Activated CD4-positive, alpha-beta T cell treated with anti-CD3 and anti-CD28 coated beads for 24 hours (primary cell): ENCODE measurements around the gene MYO7A.
A peak's percentile ranks its signal among the peaks of the same experiment; 100 is the strongest.

Source experiments
- DNase-seq, 2 donors: peaks; one replicate each; pipeline ENCODE4 v3.0.0-alpha.2; 2020; ENCODE audit warnings: low read depth in 2 of 2

The MYO7A gene

DNA sequence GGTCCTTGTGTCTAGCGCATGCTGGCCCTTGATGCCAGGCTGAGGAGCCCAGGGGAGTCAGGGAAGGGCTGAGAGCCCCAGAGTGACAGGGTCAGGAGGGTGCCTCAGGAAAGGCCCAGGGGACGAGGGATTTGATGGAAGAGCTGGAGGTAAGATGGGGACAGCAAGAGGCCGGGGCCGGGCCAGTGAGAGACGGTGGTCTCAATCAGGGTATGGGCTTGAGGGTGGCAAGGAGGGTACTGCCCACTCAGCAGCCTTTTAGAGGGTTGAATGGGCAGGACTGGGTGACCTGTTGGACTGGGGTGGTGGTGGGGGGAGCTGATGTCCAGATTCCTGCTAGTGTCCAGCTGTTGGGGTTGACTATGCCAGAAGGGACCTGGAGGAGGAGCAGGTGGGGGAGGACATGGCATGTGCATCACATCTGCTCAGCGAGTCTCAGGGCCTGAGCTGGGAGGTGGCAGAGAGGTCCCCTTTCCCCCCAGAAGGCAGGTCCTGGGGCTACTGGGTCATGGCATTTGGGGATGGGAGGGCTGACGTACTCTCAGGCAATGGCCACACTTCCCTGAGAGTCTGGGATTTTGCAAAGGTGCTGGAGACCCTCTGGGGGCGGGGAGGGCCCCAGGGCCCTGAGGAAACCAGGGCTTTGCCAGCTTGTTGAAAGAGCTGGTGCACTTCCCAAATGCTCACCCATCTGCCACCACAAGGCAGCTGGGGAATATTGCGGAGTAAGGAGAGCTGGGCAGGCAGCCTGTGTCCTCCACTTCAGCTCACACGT is 18.4 kb downstream of the MYO7A start:
- DNase-seq, result no peak

DNA sequence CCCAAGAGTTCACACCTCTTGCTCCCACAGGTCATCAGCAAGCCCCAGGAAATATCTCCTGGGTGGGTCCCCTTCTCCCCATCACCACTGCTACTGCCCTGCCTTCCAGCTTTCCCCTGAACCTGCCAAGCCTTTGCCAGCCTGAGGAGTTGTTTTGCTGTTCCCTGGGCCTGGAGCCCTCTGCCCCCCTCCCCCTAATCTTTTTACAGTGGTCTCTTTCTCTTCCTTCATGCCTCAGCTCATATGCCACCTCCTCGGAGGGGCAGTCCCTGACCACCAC is 18.9 kb downstream of the MYO7A start:
- DNase-seq, result no peak

DNA sequence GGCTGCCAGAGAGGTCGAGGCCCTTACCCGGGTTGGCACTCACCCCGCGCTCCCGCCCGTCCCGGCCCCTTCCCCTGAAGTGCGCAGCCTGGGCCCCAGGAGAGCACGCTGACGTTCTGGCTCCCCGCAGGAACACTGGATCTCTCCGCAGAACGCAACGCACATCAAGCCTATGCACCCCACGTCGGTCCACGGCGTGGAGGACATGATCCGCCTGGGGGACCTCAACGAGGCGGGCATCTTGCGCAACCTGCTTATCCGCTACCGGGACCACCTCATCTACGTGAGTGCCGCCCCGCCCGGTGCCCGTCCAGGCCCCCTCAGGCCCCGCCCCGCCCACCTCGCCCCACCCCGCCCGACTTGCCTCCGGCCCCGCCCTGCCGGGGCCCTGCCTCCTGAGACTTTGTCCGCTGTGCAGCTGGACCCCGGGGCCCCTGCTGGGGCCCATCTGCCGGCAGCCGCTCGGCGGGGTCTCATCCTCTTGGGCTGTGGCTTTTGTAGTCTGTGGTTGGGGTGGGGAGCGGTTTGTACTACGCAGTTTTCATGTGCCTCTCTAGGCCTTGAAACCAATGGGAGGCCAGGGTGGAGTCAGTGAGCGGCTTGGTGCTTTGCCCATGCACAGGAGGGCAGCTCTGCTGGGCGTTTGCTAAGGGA is 19.7 kb downstream of the MYO7A start:
- no peak for DNase-seq

DNA sequence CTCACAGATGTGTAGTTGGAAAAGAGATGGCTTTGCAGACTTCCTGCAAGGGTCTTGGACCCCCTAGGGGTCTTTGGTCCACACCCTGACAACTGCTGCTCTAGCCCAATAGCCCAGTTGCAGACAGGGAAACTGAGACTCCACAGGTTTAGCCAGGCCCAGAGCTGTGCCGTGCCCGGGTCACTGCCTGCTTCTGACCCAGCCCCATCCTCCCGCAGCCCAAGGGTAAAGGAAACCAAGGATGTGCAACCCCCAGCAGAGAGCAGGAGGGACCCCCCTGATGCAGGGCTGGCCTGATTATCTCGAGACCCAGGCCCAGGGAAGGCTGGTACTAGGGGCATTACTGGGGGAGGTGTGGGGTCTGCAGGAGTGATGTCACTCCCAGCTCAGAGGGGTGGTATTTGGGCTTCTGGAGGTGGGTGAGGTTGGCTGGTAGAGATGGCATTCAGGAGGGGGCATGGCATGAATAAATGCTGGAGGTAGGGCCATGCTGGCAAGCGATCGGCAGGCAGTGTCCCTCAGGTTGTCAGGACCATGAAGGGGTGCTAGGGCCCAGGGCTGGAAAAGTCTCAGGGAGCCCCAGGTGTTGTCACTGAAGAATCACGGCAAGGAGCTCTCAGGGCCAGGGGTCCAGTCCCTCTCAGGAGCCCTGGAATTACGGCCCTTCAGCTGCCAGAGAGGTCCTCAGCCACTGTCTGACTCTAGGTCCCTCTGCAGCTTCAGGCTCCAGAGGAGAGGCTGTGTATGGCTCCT is 21.1 kb downstream of the MYO7A start:
- no peak for DNase-seq

DNA sequence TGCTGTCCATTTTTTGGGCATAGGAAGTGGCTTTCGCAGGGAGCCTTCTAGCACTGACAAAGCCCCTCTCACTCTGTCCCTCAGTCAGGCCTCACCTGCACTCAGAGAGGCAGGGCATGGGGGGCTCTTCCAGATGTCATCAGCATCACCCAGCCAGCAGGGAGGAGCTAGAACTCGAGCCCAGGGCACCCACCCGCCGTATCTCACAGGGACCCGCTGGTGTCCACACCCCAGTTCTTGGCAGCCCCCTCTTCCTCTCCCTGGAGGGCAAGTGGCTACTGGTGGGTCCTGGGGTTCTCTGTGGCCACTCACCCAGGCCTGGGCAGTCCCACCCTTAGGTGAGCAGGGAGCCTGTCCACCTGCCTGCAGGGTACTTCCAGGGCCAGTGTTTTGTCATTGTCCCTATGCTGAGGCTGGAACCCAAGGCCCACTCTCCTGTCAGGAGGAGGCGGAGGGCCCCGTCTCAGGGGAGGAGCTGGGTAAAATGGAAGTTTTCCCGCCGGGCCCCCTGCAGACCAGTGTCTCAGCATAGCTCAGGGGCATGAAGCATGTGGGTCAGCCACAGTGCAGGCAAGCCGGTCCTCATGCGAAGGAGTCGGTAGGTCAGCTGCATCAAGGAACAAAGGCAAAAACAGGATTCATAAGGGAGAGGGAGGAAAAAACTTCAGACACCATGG is 21.8 kb downstream of the MYO7A start:
- no peak for DNase-seq

DNA sequence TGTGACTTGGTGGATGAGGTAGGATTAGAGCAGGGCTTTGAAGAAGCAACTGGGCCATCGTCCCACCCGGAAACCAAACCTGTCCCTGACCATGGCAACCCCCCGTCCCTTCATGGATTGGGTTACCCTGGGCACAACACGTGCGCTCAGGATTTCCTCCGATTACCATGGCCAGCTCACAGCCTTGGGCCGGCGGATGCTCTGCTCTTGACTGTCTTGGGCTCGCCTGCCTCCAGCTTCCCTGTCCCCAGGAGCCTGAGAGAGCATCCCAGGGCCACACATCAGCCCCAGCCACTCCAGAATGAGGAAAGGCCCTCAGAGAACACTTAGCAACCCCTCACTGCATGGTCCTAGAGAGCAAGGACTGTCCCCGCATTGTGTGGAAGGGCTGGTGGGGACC is 22.8 kb downstream of the MYO7A start:
- DNase-seq, result no peak

DNA sequence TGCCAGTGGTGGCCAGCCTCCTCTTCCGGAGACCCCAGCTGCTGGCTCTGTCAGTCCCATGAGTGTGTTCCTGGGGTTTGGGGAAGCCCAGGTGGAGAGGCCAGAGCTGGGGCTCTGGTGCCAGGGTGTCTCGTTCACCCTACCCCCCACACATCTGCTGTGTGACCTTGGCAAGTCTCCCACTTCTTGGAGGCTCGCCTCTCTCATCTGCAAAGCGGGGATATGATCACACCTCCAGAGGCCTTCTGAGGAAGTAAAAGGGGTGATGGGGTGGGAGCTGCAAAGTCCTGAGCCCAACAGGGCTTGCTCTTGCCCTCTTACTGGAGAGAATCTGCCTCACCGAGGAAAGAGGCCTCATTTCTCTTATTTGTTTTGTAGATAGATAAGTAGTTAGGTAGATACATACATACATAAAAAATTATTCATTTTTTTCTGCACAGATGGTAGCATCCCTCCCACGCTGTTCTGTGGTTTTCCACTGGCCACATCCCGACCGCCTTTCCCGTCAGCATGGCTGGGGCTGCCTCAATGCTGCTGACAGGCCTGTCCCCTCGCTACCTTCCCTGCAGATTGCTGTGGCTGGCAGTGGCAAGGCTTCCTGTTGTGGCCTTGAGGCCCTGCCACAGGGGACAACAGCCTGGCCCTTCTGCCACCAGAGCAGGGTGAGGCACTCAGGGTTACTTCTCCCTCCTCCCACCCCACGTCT is 23.9 kb downstream of the MYO7A start:
- DNase-seq, result peak; percentile 13 to 43

DNA sequence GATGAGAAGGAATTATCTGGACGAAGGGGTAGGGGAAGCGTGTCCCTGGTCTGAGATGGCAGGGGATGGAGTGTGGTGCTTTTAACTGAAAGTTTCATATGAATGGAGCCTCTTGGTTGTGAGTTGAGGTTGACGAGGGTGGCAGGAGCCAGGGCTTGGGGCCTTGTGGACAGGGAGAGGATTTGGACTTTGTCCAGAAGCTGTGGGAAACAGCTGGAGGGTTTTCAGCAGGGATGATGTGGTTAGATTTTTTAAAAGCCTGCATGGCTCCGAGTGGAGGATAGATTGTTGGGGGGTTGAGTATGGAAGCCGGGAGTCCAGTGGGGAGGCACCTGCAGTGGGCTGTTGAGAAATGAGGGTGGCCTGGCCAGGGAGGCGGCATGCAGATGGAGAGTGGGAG is 24.8 kb downstream of the MYO7A start:
- DNase-seq, result no peak

DNA sequence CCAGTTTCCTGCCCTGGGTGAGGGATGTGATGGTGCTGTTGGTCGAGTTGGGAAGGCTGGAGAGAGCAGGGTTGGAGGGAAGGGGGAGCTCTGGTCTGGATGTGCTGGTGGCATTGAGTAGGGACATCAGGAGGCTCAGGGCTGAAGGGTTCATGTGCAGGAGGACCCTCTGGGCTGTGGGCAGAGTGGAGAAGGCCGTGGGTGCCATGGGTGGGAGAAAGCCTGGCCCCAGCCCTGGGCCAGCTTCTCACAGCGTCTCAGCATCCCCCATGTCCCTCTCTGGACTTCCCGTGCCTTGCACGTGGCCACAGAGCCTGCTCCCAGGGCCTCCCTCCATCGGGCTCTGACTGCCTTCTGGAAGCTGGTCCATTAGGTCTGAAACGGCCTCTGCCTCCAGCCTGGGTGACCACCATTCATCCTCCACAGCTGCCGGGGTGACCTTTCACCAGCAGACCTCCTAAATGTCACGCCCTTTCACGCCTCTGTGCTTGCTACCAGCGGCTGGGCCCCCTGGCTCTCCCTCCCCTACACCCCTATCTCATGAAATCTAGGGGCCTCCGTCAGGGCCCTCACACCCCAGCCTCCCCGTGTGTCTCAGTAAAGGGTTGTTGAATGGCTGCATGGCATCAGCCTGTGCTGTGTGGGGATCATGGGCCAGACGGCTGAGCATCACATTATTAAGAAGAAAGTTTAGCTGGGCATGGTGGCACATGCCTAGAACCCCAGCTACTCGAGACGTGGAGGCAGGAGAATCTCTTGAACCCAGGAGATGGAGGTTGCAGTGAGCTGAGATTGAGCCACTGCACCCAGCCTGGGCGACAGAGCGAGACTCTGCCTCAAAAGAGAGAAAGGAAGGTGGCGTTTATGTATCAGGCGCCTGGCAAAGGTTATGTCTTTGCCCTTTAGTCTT is 25.5 kb downstream of the MYO7A start:
- no peak for DNase-seq

DNA sequence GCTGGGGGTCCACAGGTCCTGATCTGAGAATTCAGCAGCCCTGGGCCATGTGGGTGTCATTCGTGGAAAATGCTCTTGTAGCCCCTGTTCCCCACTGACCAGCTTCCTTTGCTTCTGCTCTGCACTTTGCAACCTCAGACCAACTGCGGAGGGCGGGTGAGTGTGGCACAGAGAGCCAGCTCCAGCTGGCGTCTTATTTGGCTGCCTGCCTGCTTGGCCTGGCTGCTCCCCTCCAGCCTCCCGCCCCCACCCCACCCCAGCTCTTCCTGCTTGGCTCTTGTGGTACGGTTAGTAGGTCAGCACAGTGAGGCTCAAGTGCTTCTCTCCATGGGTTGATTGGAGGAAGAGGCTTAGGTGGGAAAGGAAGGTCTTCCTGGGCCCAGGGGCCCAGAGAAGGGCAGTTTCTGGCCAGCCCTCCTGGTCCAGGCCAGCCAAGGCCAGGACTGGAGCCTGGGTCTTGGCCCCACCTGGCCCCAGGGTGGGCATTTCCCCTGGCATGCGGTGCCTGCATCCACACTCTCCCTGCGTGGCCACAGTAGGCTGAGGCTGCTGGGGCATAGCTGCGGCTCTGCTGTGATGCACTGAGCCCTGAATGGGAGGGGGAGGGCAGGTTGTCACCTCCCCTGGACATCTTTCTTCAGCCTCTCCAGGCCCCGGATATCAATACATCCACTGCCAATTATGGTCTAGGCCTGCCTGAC is 26.5 kb downstream of the MYO7A start:
- no peak for DNase-seq

DNA sequence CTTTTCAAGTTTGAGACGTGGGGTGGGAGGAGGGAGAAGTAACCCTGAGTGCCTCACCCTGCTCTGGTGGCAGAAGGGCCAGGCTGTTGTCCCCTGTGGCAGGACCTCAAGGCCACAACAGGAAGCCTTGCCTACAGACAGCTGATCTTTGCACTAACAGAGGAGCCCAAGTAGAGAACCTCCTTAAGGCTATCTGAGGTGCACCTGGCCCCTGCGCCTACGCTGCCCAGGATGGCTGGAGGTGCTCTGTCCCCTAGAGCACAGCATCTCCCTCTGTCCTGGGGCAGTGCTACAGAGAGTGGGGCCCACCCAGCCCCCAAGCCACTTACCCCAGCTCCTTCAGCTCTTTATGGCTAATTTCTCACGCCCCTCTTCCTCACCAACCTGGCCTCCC is 27.0 kb downstream of the MYO7A start:
- DNase-seq, result no peak

DNA sequence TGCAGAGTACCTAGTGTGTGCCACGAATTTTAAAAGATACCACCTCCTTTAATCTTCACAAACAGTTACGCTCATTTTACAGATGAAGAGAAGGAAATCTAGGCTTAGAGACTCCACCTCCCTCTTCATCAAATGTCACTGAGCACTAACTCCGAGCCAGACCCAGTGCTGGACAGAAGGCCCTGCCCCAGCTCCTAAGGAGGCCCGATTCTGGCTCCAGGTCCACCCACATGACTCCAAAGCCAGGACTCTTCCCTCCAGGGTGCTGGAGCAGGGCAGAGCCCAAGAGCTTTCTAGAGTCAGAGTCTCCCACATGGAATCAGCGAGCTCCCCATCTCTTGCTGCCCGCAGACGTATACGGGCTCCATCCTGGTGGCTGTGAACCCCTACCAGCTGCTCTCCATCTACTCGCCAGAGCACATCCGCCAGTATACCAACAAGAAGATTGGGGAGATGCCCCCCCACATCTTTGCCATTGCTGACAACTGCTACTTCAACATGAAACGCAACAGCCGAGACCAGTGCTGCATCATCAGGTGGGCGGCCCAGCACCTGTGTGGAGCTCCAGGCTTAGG is 27.6 kb downstream of the MYO7A start:
- DNase-seq, result no peak

DNA sequence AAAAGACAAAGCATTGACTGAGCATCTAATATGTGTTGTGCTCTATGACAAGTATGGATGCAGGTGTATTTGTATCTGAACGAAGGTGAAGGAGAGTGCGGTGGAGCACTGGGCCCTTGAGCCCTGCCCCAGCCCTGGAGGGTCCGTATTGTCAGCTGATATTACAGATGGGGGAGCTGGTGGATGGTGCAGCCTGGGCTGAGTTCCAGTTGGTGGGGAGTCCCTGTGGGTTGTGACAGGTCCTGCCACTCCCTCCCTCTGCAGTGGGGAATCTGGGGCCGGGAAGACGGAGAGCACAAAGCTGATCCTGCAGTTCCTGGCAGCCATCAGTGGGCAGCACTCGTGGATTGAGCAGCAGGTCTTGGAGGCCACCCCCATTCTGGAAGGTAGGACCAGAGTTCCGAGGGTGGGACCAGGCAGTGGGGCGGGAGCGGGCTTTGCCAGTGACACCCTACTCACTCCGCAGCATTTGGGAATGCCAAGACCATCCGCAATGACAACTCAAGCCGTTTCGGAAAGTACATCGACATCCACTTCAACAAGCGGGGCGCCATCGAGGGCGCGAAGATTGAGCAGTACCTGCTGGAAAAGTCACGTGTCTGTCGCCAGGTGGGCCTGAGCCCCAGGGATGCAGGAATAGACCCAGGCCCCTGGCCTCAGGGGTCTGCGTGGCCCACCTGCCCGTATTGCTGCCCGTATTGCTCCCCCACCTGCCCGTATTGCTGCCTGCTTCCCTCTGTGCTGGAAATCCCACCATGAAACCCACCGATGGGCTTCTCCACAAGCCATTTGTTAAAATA is 28.6 kb downstream of the MYO7A start:
- DNase-seq, result no peak

DNA sequence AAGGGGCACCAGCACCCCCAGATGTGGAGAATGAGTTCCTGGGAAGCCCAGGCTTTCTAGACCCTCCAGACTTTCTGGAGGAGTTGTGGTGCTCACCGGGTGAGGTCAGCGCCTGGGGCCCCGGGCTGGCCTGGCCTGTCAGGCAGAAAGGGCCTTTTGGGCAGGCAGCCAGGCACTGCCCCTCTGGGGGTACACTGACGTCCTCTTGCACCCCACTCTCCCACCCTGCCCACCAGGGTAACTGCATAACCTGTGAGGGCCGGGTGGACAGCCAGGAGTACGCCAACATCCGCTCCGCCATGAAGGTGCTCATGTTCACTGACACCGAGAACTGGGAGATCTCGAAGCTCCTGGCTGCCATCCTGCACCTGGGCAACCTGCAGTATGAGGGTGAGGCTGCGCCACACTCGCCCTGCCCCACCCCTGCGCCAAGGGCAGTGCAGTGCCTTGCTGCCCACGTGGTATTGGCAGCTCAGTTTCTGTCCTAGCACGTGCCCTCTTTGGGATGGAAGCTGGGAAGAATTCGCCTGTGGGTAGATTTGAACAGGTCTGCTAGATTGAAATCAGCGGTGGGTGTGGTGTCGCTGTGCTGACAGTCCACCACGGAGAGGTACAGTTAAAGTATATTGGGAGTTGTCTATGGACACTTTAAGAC is 30.1 kb downstream of the MYO7A start:
- no peak for DNase-seq

DNA sequence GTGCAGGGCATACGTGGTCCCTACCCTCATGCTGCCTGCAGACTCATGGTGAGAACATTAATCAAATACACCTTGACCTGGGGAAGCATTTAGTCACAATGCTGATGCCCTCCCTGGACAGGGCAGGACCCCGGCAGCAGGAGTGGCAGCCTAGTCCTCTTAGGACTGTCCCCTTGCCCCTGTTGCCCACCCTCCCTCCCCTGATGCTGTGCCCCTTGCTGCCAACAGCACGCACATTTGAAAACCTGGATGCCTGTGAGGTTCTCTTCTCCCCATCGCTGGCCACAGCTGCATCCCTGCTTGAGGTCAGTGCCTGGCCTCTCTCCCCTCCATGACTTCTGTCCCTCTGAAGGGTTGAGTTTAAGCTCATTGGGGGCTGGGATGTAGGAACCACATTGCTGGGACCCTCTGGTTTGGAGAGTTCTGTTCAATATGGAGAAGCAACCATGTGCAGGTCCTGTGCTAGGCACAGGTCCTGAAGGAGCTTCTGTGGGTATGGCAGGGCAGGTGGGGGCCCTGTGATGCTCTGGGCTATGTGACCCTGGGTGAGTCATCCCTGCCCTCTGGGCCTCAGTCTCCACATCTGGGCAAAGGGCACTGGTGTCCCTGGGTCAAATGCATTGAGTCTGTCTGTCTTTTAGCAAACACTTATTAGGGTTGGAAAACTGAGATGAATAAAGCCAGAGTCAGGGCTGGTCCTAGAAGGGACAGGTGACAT is 31.3 kb downstream of the MYO7A start:
- no peak for DNase-seq

DNA sequence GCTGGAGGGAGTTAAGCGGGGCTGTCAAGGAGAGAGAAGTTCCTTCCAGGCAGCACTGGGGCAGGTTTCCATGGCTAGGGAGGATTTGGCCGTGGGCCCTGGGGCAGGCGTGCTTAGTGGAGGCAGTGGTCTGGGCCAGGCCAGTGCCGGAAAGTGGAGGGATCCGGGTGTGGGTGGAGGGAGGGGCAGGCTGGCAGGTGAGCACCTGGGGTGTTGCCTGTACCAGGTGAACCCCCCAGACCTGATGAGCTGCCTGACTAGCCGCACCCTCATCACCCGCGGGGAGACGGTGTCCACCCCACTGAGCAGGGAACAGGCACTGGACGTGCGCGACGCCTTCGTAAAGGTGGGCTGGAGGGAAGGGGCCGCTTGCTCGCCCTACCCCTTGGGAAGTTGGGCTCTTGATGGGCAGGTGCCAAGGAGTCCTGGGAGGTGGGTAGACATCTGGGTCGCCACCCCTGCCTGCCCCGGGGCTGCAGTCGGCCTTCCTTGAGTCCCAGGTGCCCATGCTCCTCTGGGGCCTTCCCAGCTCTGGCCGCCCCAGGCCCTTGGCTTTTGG is 32.0 kb downstream of the MYO7A start:
- DNase-seq, result no peak

DNA sequence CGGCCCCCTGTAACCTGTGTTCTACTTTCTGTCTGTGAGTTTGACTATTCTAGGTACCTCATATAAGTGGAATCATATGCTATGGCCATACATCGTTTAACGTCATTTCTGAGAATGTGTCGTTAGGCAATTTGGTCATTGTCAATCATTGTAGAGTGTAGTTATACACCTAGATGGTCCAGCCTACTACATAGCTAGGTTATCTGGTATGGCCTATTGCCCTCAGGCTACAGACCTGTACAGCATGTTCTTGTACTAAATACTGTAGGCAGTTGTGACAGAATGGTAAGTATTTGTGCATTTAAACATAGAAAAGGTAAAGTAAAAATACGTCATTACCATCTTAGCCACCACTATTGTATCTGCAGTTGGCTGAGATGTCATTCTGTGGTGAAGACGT is 35.2 kb downstream of the MYO7A start:
- DNase-seq, result no peak

DNA sequence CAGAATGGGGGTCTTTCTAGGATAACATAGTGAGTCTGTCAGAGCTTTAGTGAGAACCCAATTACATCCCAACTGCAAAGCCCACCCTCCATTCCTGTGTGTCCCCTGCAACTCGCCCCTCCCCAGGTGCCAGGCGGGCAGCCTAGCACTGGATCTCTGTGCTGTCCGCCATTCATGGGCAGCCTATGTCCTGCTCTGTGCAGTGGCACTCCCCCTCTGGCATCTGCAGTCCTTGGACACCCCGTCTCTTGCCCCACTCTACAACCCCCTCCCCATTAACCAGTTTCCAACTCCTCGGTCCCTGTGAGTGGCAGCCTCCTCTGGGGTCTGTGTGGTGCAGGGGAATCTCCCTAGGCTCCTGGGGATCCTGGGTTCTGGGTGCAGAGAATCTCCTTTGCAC is 37.0 kb downstream of the MYO7A start:
- DNase-seq, result no peak
